IMR-90 (cell line): ENCODE results near the gene PAQR9. TPM values are rescaled to one million over a fixed set of nuclear protein-coding genes. Genes with fewer than 3 reads are reported as not detected.

Source experiments
- ATAC-seq: fragments of 200-7000 bp; cut with Tn5 transposase; 2 replicates; pipeline ENCODE4 v1.9.1; 2020; ENCODE audit warnings: low read depth, mild to moderate bottlenecking, moderate library complexity
- BruUV-seq: library from RNA; stranded (reverse); fragments of 400-500 nt; replicated peaks from 2 replicates; lab custom pipeline; 2021; lab: Mats Ljungman, UMichigan
- CTCF ChIA-PET: fragments of 300-600 bp; formaldehyde crosslinking; extraction: SDS; loops from one replicate; lab custom pipeline; 2021; ENCODE audit warnings: antibody characterized with exemption; lab: Yijun Ruan, JAX
- POLR2A ChIA-PET: fragments of 300-600 bp; sonication (Branson Sonifier 250); formaldehyde crosslinking; loops from one replicate; lab custom pipeline; 2022; ENCODE audit warnings: antibody characterized with exemption; ENCODE audit not compliant: unreplicated experiment; lab: Charles Lee
- DNase-seq: peaks from one replicate; pipeline ENCODE4 v3.0.0; 2013
- H2AFZ ChIP-seq: replicated peaks from 2 replicates; pipeline ENCODE3; 2013; ENCODE audit warnings: low read length, mild to moderate bottlenecking; ENCODE audit not compliant: poor library complexity
- H2AK5ac ChIP-seq: 2 replicates; pipeline ENCODE4 v1.6.1; 2013; ENCODE audit warnings: low read depth, low read length, inconsistent platforms
- H2AK9ac ChIP-seq: replicated peaks from 2 replicates; pipeline ENCODE3; 2013; ENCODE audit warnings: mild to moderate bottlenecking, low read depth, low read length, moderate library complexity; ENCODE audit not compliant: poor library complexity
- H2BK120ac ChIP-seq: 2 replicates; pipeline ENCODE4 v1.6.1; 2013; ENCODE audit warnings: low read depth, low read length, inconsistent platforms
- H2BK15ac ChIP-seq: 3 replicates; pipeline ENCODE4 v1.6.1; 2013; ENCODE audit warnings: low read depth, low read length, inconsistent platforms
- H2BK20ac ChIP-seq: 2 replicates; pipeline ENCODE4 v1.6.1; 2013; ENCODE audit warnings: low read depth, mild to moderate bottlenecking, inconsistent platforms, low read length, moderate library complexity
- H2BK5ac ChIP-seq: 2 replicates; pipeline ENCODE4 v1.6.1; 2013; ENCODE audit warnings: mild to moderate bottlenecking, low read depth, low read length, inconsistent platforms; ENCODE audit not compliant: poor library complexity, severe bottlenecking
- H3K14ac ChIP-seq: replicated peaks from 2 replicates; pipeline ENCODE4 v1.6.1; 2013; ENCODE audit warnings: low read depth, low read length, inconsistent platforms
- H3K18ac ChIP-seq: 2 replicates; pipeline ENCODE4 v1.6.1; 2013; ENCODE audit warnings: low read depth, low read length, control low read depth
- H3K23ac ChIP-seq: 2 replicates; pipeline ENCODE4 v1.6.1; 2013; ENCODE audit warnings: low read depth, low read length, inconsistent platforms
- H3K27ac ChIP-seq: 2 replicates; pipeline ENCODE4 v1.5.1; 2013; ENCODE audit warnings: mild to moderate bottlenecking, control low read depth, low read length; ENCODE audit not compliant: insufficient read depth
- H3K27me3 ChIP-seq: 2 replicates; pipeline ENCODE4 v1.6.1; 2013; ENCODE audit warnings: low read length; ENCODE audit not compliant: control insufficient read depth, insufficient read depth
- H3K36me3 ChIP-seq: 2 replicates; pipeline ENCODE4 v1.6.1; 2013; ENCODE audit warnings: low read length, mixed read lengths; ENCODE audit not compliant: control insufficient read depth, insufficient read depth
- H3K4ac ChIP-seq: 2 replicates; pipeline ENCODE4 v1.6.1; 2013; ENCODE audit warnings: low read depth, low read length, inconsistent platforms
- H3K4me1 ChIP-seq: 2 replicates; pipeline ENCODE4 v1.6.1; 2013; ENCODE audit warnings: low read length, mixed read lengths; ENCODE audit not compliant: control insufficient read depth, insufficient read depth
- H3K4me2 ChIP-seq: 2 replicates; pipeline ENCODE4 v1.6.1; 2013; ENCODE audit warnings: low read depth, mild to moderate bottlenecking, control low read depth, low read length, moderate library complexity
- H3K4me3 ChIP-seq: 2 replicates; pipeline ENCODE4 v1.5.1; 2013; ENCODE audit warnings: low read depth, mild to moderate bottlenecking, control low read depth, low read length, moderate library complexity; ENCODE audit not compliant: insufficient read depth
- H3K56ac ChIP-seq: 2 replicates; pipeline ENCODE4 v1.6.1; 2013; ENCODE audit warnings: low read length, inconsistent platforms; ENCODE audit not compliant: insufficient read depth; ENCODE audit errors: extremely low read depth
- H3K79me1 ChIP-seq, 2 experiments: 2 replicates each; pipeline ENCODE4 v1.6.1; 2013; ENCODE audit warnings: low read length in 2 of 2, inconsistent platforms in 1 of 2, low read depth in 1 of 2
- H3K9ac ChIP-seq: 2 replicates; pipeline ENCODE4 v1.6.1; 2013; ENCODE audit warnings: low read depth, low read length, control low read depth
- H3K9me1 ChIP-seq: 2 replicates; pipeline ENCODE4 v1.6.1; 2013; ENCODE audit warnings: low read length, inconsistent platforms; ENCODE audit not compliant: insufficient read depth
- H3K9me3 ChIP-seq: 2 replicates; pipeline ENCODE4 v1.6.1; 2013; ENCODE audit warnings: low read length; ENCODE audit not compliant: control insufficient read depth, insufficient read depth
- H4K20me1 ChIP-seq: 2 replicates; pipeline ENCODE4 v1.6.1; 2013; ENCODE audit warnings: low read length, inconsistent platforms; ENCODE audit not compliant: insufficient read depth
- H4K5ac ChIP-seq: 2 replicates; pipeline ENCODE4 v1.6.1; 2013; ENCODE audit warnings: mild to moderate bottlenecking, low read depth, low read length, control low read depth
- H4K8ac ChIP-seq, 2 experiments: 2 replicates each; pipeline ENCODE4 v1.6.1; 2013; ENCODE audit warnings: low read depth in 2 of 2, low read length in 2 of 2, control low read depth in 1 of 2, inconsistent platforms in 1 of 2
- H4K91ac ChIP-seq: 2 replicates; pipeline ENCODE4 v1.6.1; 2013; ENCODE audit warnings: low read depth, low read length, inconsistent platforms; ENCODE audit not compliant: insufficient read depth
- BHLHE40 ChIP-seq: fragments of 150-350 bp; IDR thresholded peaks from 2 replicates; pipeline ENCODE4 v1.6.1; 2016; ENCODE audit warnings: mild to moderate bottlenecking, low read depth, low read length
- CEBPB ChIP-seq: IDR thresholded peaks from 2 replicates; pipeline ENCODE4 v1.6.1; 2012; ENCODE audit warnings: low read depth, low read length, improper control_type of control experiment
- CHD1 ChIP-seq: IDR thresholded peaks from 2 replicates; pipeline ENCODE4 v1.6.1; 2012; ENCODE audit warnings: low read depth, low read length, improper control_type of control experiment
- FOS ChIP-seq: fragments of 150-350 bp; IDR thresholded peaks from 2 replicates; pipeline ENCODE4 v1.6.1; 2016; ENCODE audit warnings: low read depth, low read length
- MAFK ChIP-seq: IDR thresholded peaks from 2 replicates; pipeline ENCODE4 v1.6.1; 2012; ENCODE audit warnings: low read depth, low read length, improper control_type of control experiment
- MAZ ChIP-seq: IDR thresholded peaks from 2 replicates; pipeline ENCODE4 v1.6.1; 2012; ENCODE audit warnings: low read depth, mild to moderate bottlenecking, low read length, improper control_type of control experiment, moderate library complexity, borderline replicate concordance
- MXI1 ChIP-seq: IDR thresholded peaks from 2 replicates; pipeline ENCODE4 v1.6.1; 2012; ENCODE audit warnings: low read depth, mild to moderate bottlenecking, low read length, moderate library complexity, borderline replicate concordance
- NFE2L2 ChIP-seq: fragments of 150-350 bp; IDR thresholded peaks from 2 replicates; pipeline ENCODE4 v1.6.1; 2016; ENCODE audit warnings: low read depth, mild to moderate bottlenecking, low read length
- POLR2A ChIP-seq: IDR thresholded peaks from 2 replicates; pipeline ENCODE4 v1.6.1; 2012; ENCODE audit warnings: mild to moderate bottlenecking, low read depth, low read length
- RAD21 ChIP-seq: IDR thresholded peaks from 2 replicates; pipeline ENCODE4 v1.6.1; 2012; ENCODE audit warnings: low read length, improper control_type of control experiment
- RCOR1 ChIP-seq: IDR thresholded peaks from 2 replicates; pipeline ENCODE4 v1.6.1; 2012; ENCODE audit warnings: mild to moderate bottlenecking, low read length, improper control_type of control experiment; ENCODE audit not compliant: insufficient replicate concordance
- RFX5 ChIP-seq: IDR thresholded peaks from 2 replicates; pipeline ENCODE4 v1.8.0; 2012; ENCODE audit warnings: low read depth, mild to moderate bottlenecking, low read length, moderate library complexity
- SMC3 ChIP-seq: fragments of 150-350 bp; IDR thresholded peaks from 2 replicates; pipeline ENCODE4 v1.6.1; 2016; ENCODE audit warnings: low read depth, mild to moderate bottlenecking, antibody characterized with exemption, low read length, moderate library complexity
- WGBS, 2 experiments: methylation state at CpG; one replicate each; pipeline versions ENCODE4 v1.1.5 to v1.1.7; 2013; ENCODE audit warnings: missing lambda C conversion rate in 2 of 2; ENCODE audit not compliant: insufficient read length in 1 of 2; ENCODE audit errors: extremely low coverage in 2 of 2; 5-methylcytosine and 5-hydroxymethylcytosine counted together
- dilution Hi-C: fragments of 300-500 bp; cut with HindIII; formaldehyde crosslinking; loops from one replicate; pipeline ENCODE4 v1.14.3; 2018; ENCODE audit warnings: low sequenced_read_pairs; ENCODE audit not compliant: unreplicated experiment
- in situ Hi-C: fragments of 300-500 bp; cut with MboI; formaldehyde crosslinking; loops from 3 replicates; pipeline ENCODE4 v1.14.3; 2019; ENCODE audit warnings: low sequenced_read_pairs, inconsistent platforms, mixed read lengths
- intact Hi-C: fragments of 100-400 bp; cut with micrococcal nuclease; formaldehyde crosslinking; loops from 2 replicates; pipeline ENCODE4 v1.10.0; 2022
- polyA plus RNA-seq, 3 experiments: library from polyadenylated mRNA; depleted of rRNA; stranded (reverse); fragments of >200 nt; gene quantifications; 2 replicates each; pipeline ENCODE4 v1.2.3, GENCODE V29; 2012; ENCODE audit warnings: low replicate concordance in 1 of 3
- total RNA-seq: library from RNA; depleted of rRNA; stranded (reverse); fragments of >200 nt; gene quantifications from 2 replicates; pipeline ENCODE4 v1.2.3, GENCODE V29; 2012
- TF ChIP-seq, protein P1 (sequence below): conservative IDR thresholded peaks from 2 replicates; pipeline ENCODE4 v1.5.1; 2012; ENCODE audit warnings: mild to moderate bottlenecking, low read depth, low read length, improper control_type of control experiment
- TF ChIP-seq, protein P2 (sequence below): fragments of 150-350 bp; IDR thresholded peaks from 2 replicates; pipeline ENCODE4 v1.6.1; 2017; ENCODE audit warnings: mild to moderate bottlenecking, antibody characterized with exemption, low read length, low read depth
- TF ChIP-seq, protein P3 (sequence below): fragments of 150-350 bp; IDR thresholded peaks from 2 replicates; pipeline ENCODE4 v1.6.1; 2016; ENCODE audit warnings: low read depth, mild to moderate bottlenecking, low read length, moderate library complexity, borderline replicate concordance

Gene PAQR9
- total and polyA plus RNA-seq, 2 of the 4 experiments (the other 2 are of a cell fraction), result 0.05 TPM; not detected in 1

DNA sequence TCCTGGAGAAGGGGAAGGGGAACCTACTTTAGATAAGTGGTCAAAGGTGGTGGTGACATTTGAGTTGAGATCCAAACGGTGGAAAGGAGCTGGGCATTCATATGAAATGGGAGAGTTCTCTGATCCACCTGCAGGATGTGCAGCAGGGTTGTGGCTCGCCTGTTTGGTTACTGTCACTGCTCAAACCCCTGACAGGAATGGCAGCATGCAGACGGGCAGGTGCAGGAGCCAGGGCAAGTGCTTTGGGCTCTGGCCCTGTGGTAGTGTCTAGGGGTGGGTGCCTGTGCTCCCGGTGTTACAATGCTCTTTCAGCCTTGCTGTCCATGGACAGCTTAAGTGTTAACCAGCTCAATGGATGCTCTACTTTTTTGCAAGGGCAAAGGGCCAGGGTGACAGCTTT, 18.5 kb downstream of the PAQR9 start:
- Histone ChIP-seq H4K8ac (no peak overlapping the region), H2BK20ac (no peak overlapping the region), H3K23ac (no peak overlapping the region), H4K5ac (no peak overlapping the region), H3K9me3 (no peaks in the 10 kb centered on the region), H3K27me3 (peaks cover 15% of the 10 kb centered on the region), H3K4ac (no peak overlapping the region), H4K91ac (no peak overlapping the region), H2BK15ac (no peak overlapping the region), H3K27ac (no peak overlapping the region), H3K36me3 (no peaks in the 10 kb centered on the region), H3K18ac (no peak overlapping the region), H2BK5ac (no peak overlapping the region), H3K9me1 (no peaks in the 10 kb centered on the region), H3K4me2 (no peak overlapping the region), H3K79me1 (no peaks in the 10 kb centered on the region), H2BK120ac (no peak overlapping the region), H3K4me1 (no peaks in the 10 kb centered on the region), H2AFZ (no peak overlapping the region), H3K9ac (no peak overlapping the region), H2AK5ac (no peak overlapping the region), H3K4me3 (no peak overlapping the region), H4K20me1 (no peaks in the 10 kb centered on the region), H3K56ac (no peak overlapping the region), H3K14ac (no peak overlapping the region), H2AK9ac (no peak overlapping the region)
- DNase-seq (no peak), ATAC-seq (no peak)
- TF ChIP-seq FOS, result no peak
- TF ChIP-seq, protein P1, sequence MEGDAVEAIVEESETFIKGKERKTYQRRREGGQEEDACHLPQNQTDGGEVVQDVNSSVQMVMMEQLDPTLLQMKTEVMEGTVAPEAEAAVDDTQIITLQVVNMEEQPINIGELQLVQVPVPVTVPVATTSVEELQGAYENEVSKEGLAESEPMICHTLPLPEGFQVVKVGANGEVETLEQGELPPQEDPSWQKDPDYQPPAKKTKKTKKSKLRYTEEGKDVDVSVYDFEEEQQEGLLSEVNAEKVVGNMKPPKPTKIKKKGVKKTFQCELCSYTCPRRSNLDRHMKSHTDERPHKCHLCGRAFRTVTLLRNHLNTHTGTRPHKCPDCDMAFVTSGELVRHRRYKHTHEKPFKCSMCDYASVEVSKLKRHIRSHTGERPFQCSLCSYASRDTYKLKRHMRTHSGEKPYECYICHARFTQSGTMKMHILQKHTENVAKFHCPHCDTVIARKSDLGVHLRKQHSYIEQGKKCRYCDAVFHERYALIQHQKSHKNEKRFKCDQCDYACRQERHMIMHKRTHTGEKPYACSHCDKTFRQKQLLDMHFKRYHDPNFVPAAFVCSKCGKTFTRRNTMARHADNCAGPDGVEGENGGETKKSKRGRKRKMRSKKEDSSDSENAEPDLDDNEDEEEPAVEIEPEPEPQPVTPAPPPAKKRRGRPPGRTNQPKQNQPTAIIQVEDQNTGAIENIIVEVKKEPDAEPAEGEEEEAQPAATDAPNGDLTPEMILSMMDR, result no peak
- TF ChIP-seq, protein P2, sequence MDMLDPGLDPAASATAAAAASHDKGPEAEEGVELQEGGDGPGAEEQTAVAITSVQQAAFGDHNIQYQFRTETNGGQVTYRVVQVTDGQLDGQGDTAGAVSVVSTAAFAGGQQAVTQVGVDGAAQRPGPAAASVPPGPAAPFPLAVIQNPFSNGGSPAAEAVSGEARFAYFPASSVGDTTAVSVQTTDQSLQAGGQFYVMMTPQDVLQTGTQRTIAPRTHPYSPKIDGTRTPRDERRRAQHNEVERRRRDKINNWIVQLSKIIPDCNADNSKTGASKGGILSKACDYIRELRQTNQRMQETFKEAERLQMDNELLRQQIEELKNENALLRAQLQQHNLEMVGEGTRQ, result no peak
- no peak for TF ChIP-seq POLR2A
- no peak for TF ChIP-seq BHLHE40
- no peak for TF ChIP-seq MXI1
- no peak for TF ChIP-seq CEBPB
- TF ChIP-seq RFX5, result no peak
- TF ChIP-seq RAD21, result no peak
- no peak for TF ChIP-seq MAFK
- TF ChIP-seq NFE2L2, result no peak
- no peak for TF ChIP-seq CHD1
- no peak for TF ChIP-seq MAZ
- TF ChIP-seq, protein P3, sequence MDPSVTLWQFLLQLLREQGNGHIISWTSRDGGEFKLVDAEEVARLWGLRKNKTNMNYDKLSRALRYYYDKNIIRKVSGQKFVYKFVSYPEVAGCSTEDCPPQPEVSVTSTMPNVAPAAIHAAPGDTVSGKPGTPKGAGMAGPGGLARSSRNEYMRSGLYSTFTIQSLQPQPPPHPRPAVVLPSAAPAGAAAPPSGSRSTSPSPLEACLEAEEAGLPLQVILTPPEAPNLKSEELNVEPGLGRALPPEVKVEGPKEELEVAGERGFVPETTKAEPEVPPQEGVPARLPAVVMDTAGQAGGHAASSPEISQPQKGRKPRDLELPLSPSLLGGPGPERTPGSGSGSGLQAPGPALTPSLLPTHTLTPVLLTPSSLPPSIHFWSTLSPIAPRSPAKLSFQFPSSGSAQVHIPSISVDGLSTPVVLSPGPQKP, result no peak
- no peak for TF ChIP-seq RCOR1
- TF ChIP-seq SMC3, result no peak
- BruUV-seq, result no TSS peak
- ChIA-PET POLR2A (no interaction called here), CTCF (no interaction called here)
- WGBS, 2 experiments, result 53% methylated on average over 2 of the region's 4 CpGs; no CpG with 5 or more reads in 1 of the 2 experiments
- intact Hi-C loops, result loop anchor here (10.0 kb wide), 1 partner anchor 1310 kb away; no protein-coding TSS in a partner anchor
- dilution Hi-C loops, result no loop called here
- in situ Hi-C loops, result no loop called here
